Endothelial cell of umbilical vein (primary cell): Measurements from ENCODE around the gene ZNF620.

Experiments used
- CTCF ChIP-seq, 2 donors: IDR thresholded peaks; 1 replicate in 1 of 2; 2 replicates in 1 of 2; pipeline ENCODE4 v1.5.1; 2011; ENCODE audit warnings: low read length in 2 of 2, mild to moderate bottlenecking in 2 of 2, moderate library complexity in 2 of 2, control low read depth in 1 of 2, inconsistent platforms in 1 of 2, low read depth in 1 of 2; ENCODE audit not compliant: insufficient read depth in 1 of 2; ENCODE audit errors: extremely low read depth in 1 of 2
- EZH2 ChIP-seq: IDR thresholded peaks from 2 replicates; pipeline ENCODE4 v1.6.1; 2012; ENCODE audit warnings: borderline replicate concordance, low read depth, mild to moderate bottlenecking, moderate library complexity, low read length, inconsistent platforms; ENCODE audit not compliant: severe bottlenecking
- FOS ChIP-seq: IDR thresholded peaks from 2 replicates; pipeline ENCODE4 v1.6.1; 2011; ENCODE audit warnings: mild to moderate bottlenecking, low read length, moderate library complexity, borderline replicate concordance; ENCODE audit not compliant: insufficient read depth
- GATA2 ChIP-seq: IDR thresholded peaks from 2 replicates; pipeline ENCODE4 v1.7.0; 2011; ENCODE audit warnings: low read depth, mild to moderate bottlenecking, moderate library complexity, mixed read lengths, low read length; ENCODE audit not compliant: insufficient read length, insufficient read depth
- JUN ChIP-seq: IDR thresholded peaks from 2 replicates; pipeline ENCODE4 v1.6.1; 2011; ENCODE audit warnings: borderline replicate concordance, low read depth; ENCODE audit not compliant: insufficient read length, insufficient read depth
- MAX ChIP-seq: IDR thresholded peaks from 2 replicates; pipeline ENCODE4 v1.6.1; 2011; ENCODE audit not compliant: insufficient read depth, insufficient read length
- MYC ChIP-seq: IDR thresholded peaks from one replicate; pipeline ENCODE4 v1.6.1; 2011; ENCODE audit warnings: mild to moderate bottlenecking, low read depth, low read length
- POLR2A ChIP-seq: IDR thresholded peaks from 2 replicates; pipeline ENCODE4 v1.6.1; 2012; ENCODE audit warnings: low read depth, mild to moderate bottlenecking, control low read depth, low read length
- POLR2AphosphoS5 ChIP-seq: IDR thresholded peaks from 2 replicates; pipeline ENCODE4 v1.6.1; 2012; ENCODE audit warnings: low read depth, mild to moderate bottlenecking, control low read depth, low read length, moderate library complexity; ENCODE audit not compliant: insufficient read depth

DNA sequence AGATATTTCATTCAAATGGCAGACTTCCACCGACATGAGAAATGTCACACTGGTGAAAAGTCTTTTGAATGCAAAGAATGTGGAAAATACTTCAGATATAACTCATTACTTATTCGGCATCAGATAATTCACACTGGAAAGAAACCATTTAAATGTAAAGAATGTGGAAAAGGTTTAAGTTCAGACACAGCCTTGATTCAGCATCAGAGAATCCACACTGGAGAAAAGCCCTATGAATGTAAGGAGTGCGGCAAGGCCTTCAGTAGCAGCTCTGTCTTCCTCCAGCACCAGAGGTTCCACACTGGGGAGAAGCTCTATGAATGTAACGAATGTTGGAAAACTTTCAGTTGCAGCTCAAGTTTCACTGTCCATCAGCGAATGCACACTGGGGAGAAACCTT, 10.4 kb downstream of the ZNF620 start:
- TF ChIP-seq EZH2 (no peak), POLR2A (no peak), CTCF (IDR thresholded peaks at IDR 0.05; ENCODE audit: extremely low read depth in 1 of 2, insufficient read depth in 1 of 2, low read depth in 1 of 2, low read length in 2 of 2) (no peak), POLR2AphosphoS5 (no peak), JUN (no peak), MAX (no peak), MYC (no peak), FOS (no peak), GATA2 (no peak)
